Mesendoderm (in vitro differentiated cells): ENCODE data around the gene SEMA6D.

ENCODE experiments used
- DNase-seq: peaks from one replicate; pipeline ENCODE4 v3.0.0; 2013
- H2AK5ac ChIP-seq: 2 replicates; pipeline ENCODE4 v1.6.1; 2013; ENCODE audit warnings: low read length, inconsistent platforms
- H2BK120ac ChIP-seq: 2 replicates; pipeline ENCODE4 v1.6.1; 2013; ENCODE audit warnings: low read depth, mild to moderate bottlenecking, low read length, moderate library complexity, mixed read lengths
- H2BK15ac ChIP-seq: replicated peaks from 2 replicates; pipeline ENCODE4 v1.6.1; 2013; ENCODE audit warnings: low read depth, mild to moderate bottlenecking, moderate library complexity
- H2BK5ac ChIP-seq: 2 replicates; pipeline ENCODE4 v1.6.1; 2013; ENCODE audit warnings: low read length, inconsistent platforms
- H3K18ac ChIP-seq: 2 replicates; pipeline ENCODE4 v1.6.1; 2013; ENCODE audit warnings: mild to moderate bottlenecking, low read length, mixed read lengths
- H3K23ac ChIP-seq: one replicate; pipeline ENCODE4 v1.6.1; 2013; ENCODE audit warnings: low read length
- H3K27ac ChIP-seq: 2 replicates; pipeline ENCODE4 v1.5.1; 2013; ENCODE audit warnings: low read depth, mild to moderate bottlenecking, inconsistent platforms, low read length, moderate library complexity
- H3K27me3 ChIP-seq: 2 replicates; pipeline ENCODE4 v1.6.1; 2013; ENCODE audit warnings: low read length, control low read depth, mild to moderate bottlenecking, inconsistent platforms; ENCODE audit not compliant: insufficient read depth, poor library complexity
- H3K36me3 ChIP-seq: 2 replicates; pipeline ENCODE4 v1.6.1; 2013; ENCODE audit warnings: low read length, inconsistent platforms; ENCODE audit not compliant: control insufficient read depth, insufficient read depth
- H3K4ac ChIP-seq: one replicate; pipeline ENCODE4 v1.6.1; 2013; ENCODE audit warnings: low read depth, mild to moderate bottlenecking, low read length, moderate library complexity
- H3K4me1 ChIP-seq: 2 replicates; pipeline ENCODE4 v1.6.1; 2013; ENCODE audit warnings: low read depth, low read length, inconsistent platforms; ENCODE audit not compliant: control insufficient read depth
- H3K4me2 ChIP-seq: 2 replicates; pipeline ENCODE4 v1.6.1; 2013; ENCODE audit warnings: low read length
- H3K4me3 ChIP-seq: 2 replicates; pipeline ENCODE4 v1.5.1; 2013; ENCODE audit warnings: mild to moderate bottlenecking, low read length
- H3K56ac ChIP-seq: one replicate; pipeline ENCODE4 v1.6.1; 2013; ENCODE audit warnings: low read length
- H3K79me1 ChIP-seq: 2 replicates; pipeline ENCODE4 v1.6.1; 2013; ENCODE audit warnings: low read length, inconsistent platforms
- H3K79me2 ChIP-seq: 2 replicates; pipeline ENCODE4 v1.6.1; 2013; ENCODE audit warnings: mild to moderate bottlenecking, low read length; ENCODE audit not compliant: control insufficient read depth, insufficient read depth
- H3K9ac ChIP-seq: 2 replicates; pipeline ENCODE4 v1.6.1; 2013; ENCODE audit warnings: low read length, inconsistent platforms
- H4K5ac ChIP-seq: one replicate; pipeline ENCODE4 v1.6.1; 2013; ENCODE audit warnings: low read length
- H4K8ac ChIP-seq: one replicate; pipeline ENCODE4 v1.6.1; 2013; ENCODE audit warnings: low read depth, mild to moderate bottlenecking, control low read depth, low read length, moderate library complexity
- WGBS: extraction: QIAGEN DNeasy Blood & Tissue Kit; methylation state at CpG from one replicate; pipeline ENCODE4 v1.1.7; 2013; ENCODE audit warnings: low lambda C conversion rate, missing lambda C conversion rate; ENCODE audit not compliant: insufficient coverage; ENCODE audit errors: extremely low coverage; 5-methylcytosine and 5-hydroxymethylcytosine counted together

The SEMA6D gene

DNA sequence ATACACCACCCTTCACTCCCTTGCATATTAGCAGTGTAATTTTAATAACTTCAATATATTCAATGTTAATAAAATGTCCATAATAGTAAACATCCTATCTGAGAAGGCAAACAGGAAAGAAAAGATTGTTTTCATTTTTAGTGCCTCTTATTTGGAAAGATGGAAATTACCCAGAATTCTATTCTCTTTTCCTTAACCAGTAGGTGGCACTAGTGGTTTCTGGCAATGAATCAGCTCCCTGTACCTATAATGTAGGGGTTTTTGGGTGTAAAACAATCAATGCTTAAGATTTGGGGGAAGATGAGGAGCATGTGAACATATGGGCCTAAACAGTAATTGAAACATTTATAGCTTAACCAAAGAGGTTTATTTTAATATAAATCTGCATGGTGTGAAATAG is 5.7 kb upstream of the SEMA6D start:
- H2AK5ac ChIP-seq: no peak overlapping the region
- no peak overlapping the region for H3K56ac ChIP-seq
- H4K5ac ChIP-seq: no peak overlapping the region
- peak; percentile 42 for DNase-seq
- no peak overlapping the region for H3K27ac ChIP-seq
- no peak overlapping the region for H3K23ac ChIP-seq
- H2BK15ac ChIP-seq: no peak overlapping the region
- no peak overlapping the region for H4K8ac ChIP-seq
- no peak overlapping the region for H2BK120ac ChIP-seq
- no peak overlapping the region for H3K4me3 ChIP-seq
- no peaks in the 10 kb centered on the region for H3K79me1 ChIP-seq
- no peak overlapping the region for H3K9ac ChIP-seq
- H2BK5ac ChIP-seq: no peak overlapping the region
- no peak overlapping the region for H3K4ac ChIP-seq
- no peak overlapping the region for H3K18ac ChIP-seq
- H3K27me3 ChIP-seq: no peaks in the 10 kb centered on the region
- peaks cover 2% of the 10 kb centered on the region for H3K4me1 ChIP-seq
- H3K79me2 ChIP-seq: no peaks in the 10 kb centered on the region
- H3K36me3 ChIP-seq: no peaks in the 10 kb centered on the region
- H3K4me2 ChIP-seq: no peak overlapping the region

DNA sequence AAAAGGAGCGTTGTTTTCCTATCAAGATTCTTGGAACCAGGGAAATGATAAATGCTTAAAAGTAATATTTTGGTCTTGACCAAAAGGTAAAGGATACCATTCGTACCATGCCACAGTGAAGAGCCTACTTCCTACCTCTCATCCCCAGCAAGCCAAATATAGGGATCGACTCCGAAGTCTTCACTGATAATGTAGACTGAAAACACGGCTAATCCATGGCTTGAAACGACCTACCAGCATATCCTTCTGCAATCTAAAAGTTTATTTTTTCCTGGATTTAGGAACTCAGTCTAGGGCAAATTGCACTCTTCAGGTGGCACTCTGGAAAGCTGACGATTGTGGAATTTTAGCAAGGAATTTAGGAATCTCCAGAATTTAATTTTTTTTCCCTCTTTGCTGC is 1.9 kb upstream of the SEMA6D start:
- Histone ChIP-seq H4K8ac (no peak overlapping the region), H3K18ac (no peak overlapping the region), H3K4me1 (peaks cover 3% of the 10 kb centered on the region), H3K4me3 (no peak overlapping the region), H4K5ac (no peak overlapping the region), H3K23ac (no peak overlapping the region), H2BK5ac (no peak overlapping the region), H3K36me3 (no peaks in the 10 kb centered on the region), H3K79me1 (no peaks in the 10 kb centered on the region), H3K4ac (no peak overlapping the region), H3K27ac (no peak overlapping the region), H2BK15ac (no peak overlapping the region), H3K79me2 (peaks cover 2% of the 10 kb centered on the region), H2AK5ac (no peak overlapping the region), H2BK120ac (no peak overlapping the region), H3K4me2 (no peak overlapping the region), H3K9ac (no peak overlapping the region), H3K56ac (no peak overlapping the region), H3K27me3 (no peaks in the 10 kb centered on the region)
- no CpG with 5 or more reads among the region's 7 CpGs for WGBS
- no peak for DNase-seq

DNA sequence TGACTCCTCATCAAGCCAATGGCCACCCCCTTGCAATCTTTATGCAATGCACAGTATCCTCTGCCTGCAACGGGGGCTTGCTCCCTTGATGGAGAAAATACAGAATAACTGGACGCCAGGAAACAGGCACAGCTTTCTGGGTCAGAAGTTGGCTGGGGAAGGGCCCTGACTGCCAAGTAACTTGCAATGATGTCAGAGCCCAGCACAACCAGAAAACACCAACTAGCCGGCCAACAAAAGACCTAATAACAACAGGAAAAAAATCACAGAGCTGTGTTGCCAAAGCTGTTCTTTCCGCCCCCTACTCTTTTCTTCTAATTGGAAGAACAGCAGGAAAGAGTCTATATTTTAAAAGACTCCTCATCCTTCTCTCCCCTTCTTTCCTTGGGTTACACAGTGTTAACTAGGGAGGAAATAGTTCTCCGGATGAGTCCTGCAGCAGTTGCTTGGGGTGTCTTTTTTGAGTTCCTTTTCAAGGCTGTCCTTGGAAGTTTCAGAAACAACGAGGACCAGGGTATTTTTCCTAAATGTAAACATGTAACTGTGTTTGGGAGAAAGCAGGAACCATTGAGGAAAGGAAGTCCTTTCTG is 1.4 kb upstream of the SEMA6D start:
- no peak overlapping the region for H3K23ac ChIP-seq
- no peak for DNase-seq
- no peak overlapping the region for H2BK120ac ChIP-seq
- H3K4me2 ChIP-seq: no peak overlapping the region
- H3K36me3 ChIP-seq: no peaks in the 10 kb centered on the region
- H3K9ac ChIP-seq: no peak overlapping the region
- H3K79me2 ChIP-seq: peaks cover 2% of the 10 kb centered on the region
- H3K79me1 ChIP-seq: no peaks in the 10 kb centered on the region
- peak overlapping the region; percentile 56 for H3K4ac ChIP-seq
- no CpG with 5 or more reads among the region's 6 CpGs for WGBS
- H3K4me3 ChIP-seq: no peak overlapping the region
- H3K56ac ChIP-seq: peak overlapping the region; percentile 38
- H4K8ac ChIP-seq: no peak overlapping the region
- peak overlapping the region; percentile 94 for H3K18ac ChIP-seq
- peak overlapping the region; percentile 32 for H2BK5ac ChIP-seq
- no peak overlapping the region for H2AK5ac ChIP-seq
- no peak overlapping the region for H4K5ac ChIP-seq
- H3K27me3 ChIP-seq: no peaks in the 10 kb centered on the region
- H3K4me1 ChIP-seq: peaks cover 5% of the 10 kb centered on the region
- no peak overlapping the region for H2BK15ac ChIP-seq
- no peak overlapping the region for H3K27ac ChIP-seq

DNA sequence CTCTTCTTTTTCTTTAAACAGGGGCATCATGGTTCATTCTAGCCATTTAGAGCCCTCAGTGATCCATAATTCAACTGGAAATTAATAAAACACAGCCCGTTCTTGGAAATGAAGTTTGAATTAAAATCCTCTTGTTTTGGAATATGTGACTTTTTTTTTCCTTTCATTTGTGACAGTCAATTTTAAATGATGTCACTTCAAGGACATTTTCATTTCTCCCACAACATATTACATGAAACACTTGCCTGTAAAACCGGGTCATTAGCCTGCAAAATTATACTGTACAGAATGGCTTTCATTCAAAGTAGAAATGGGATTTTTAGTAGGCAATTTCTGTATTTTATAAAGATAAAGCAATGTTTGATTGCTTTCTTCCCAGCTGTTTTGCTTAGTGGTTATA is 789 bp upstream of the SEMA6D start:
- peaks cover 6% of the 10 kb centered on the region for H3K4me1 ChIP-seq
- H3K79me2 ChIP-seq: peaks cover 2% of the 10 kb centered on the region
- no peak overlapping the region for H3K4ac ChIP-seq
- H3K27me3 ChIP-seq: no peaks in the 10 kb centered on the region
- H3K4me2 ChIP-seq: no peak overlapping the region
- H2AK5ac ChIP-seq: no peak overlapping the region
- H3K27ac ChIP-seq: no peak overlapping the region
- H3K23ac ChIP-seq: no peak overlapping the region
- DNase-seq: no peak
- no peak overlapping the region for H2BK15ac ChIP-seq
- no peak overlapping the region for H2BK120ac ChIP-seq
- no peak overlapping the region for H3K9ac ChIP-seq
- no peaks in the 10 kb centered on the region for H3K36me3 ChIP-seq
- no peak overlapping the region for H2BK5ac ChIP-seq
- H4K8ac ChIP-seq: no peak overlapping the region
- no peak overlapping the region for H4K5ac ChIP-seq
- H3K18ac ChIP-seq: no peak overlapping the region
- no peaks in the 10 kb centered on the region for H3K79me1 ChIP-seq
- no peak overlapping the region for H3K56ac ChIP-seq
- H3K4me3 ChIP-seq: no peak overlapping the region
- WGBS: no CpG with 5 or more reads among the region's 2 CpGs

GRCh38 chr15:47718497-47719437 is 1.5 kb downstream of the SEMA6D start:
- Histone ChIP-seq H3K27ac (no peak overlapping the region), H3K4ac (peak overlapping the region; percentile 38), H2BK5ac (no peak overlapping the region), H3K4me3 (peak overlapping the region; percentile 74), H4K5ac (no peak overlapping the region), H4K8ac (no peak overlapping the region), H3K4me1 (peaks cover 8% of the 10 kb centered on the region), H2AK5ac (no peak overlapping the region), H2BK15ac (peak overlapping the region; percentile 4), H3K4me2 (peak overlapping the region; percentile 5), H2BK120ac (no peak overlapping the region), H3K79me1 (no peaks in the 10 kb centered on the region), H3K79me2 (peaks cover 2% of the 10 kb centered on the region), H3K18ac (peak overlapping the region; percentile 63), H3K23ac (no peak overlapping the region), H3K36me3 (no peaks in the 10 kb centered on the region), H3K9ac (peak overlapping the region; percentile 80), H3K27me3 (no peaks in the 10 kb centered on the region), H3K56ac (peak overlapping the region; percentile 90)
- WGBS: no CpG with 5 or more reads among the region's 48 CpGs
- DNase-seq: no peak
